ENCODE data around the gene OR2T10.
"Not testable (repeated sequence)": the region's sequence is repeated elsewhere in the genome, so short reads cannot be mapped to it uniquely, and the experiment has no call there.

The OR2T10 gene

GRCh38 chr1:248597589-248597988 lies at the start of gene OR2T10:
OR2T10 (minus strand) TSS chr1:248597700; CDS start chr1:248593768, 3,932 bp downstream.
- no peak for DNase-seq (ENCODE audit: low read depth)

- DNase-seq (ENCODE audit: low read depth) = not testable (repeated sequence)
Observed at GRCh38 chr1:248645178-248645577, 47.7 kb upstream of the OR2T10 start, which contains the start of gene OR2T35. OR2T35 (minus strand) TSS chr1:248645278; CDS start chr1:248639258, 6,020 bp downstream.

- not testable (repeated sequence) for DNase-seq (ENCODE audit: low read depth)
Observed at GRCh38 chr1:248642971-248643651, 45.6 kb upstream of the OR2T10 start.

GRCh38 chr1:248641583-248641982 lies 44.1 kb upstream of the OR2T10 start:
- DNase-seq (ENCODE audit: low read depth) = not testable (repeated sequence)

- not testable (repeated sequence) for DNase-seq (ENCODE audit: low read depth)
Observed at GRCh38 chr1:248640906-248641305, 43.4 kb upstream of the OR2T10 start.

GRCh38 chr1:248639652-248640051 lies 42.2 kb upstream of the OR2T10 start:
- DNase-seq (ENCODE audit: low read depth) = not testable (repeated sequence)

GRCh38 chr1:248636612-248637011 lies 39.1 kb upstream of the OR2T10 start:
- DNase-seq (ENCODE audit: low read depth) = not testable (repeated sequence)

GRCh38 chr1:248634991-248635390 lies 37.5 kb upstream of the OR2T10 start, which contains the start of gene OR2T11:
OR2T11 (minus strand) TSS chr1:248635091; CDS start chr1:248627128, 7,963 bp downstream.
- DNase-seq (ENCODE audit: low read depth) = not testable (repeated sequence)

GRCh38 chr1:248631354-248632008 lies 34.0 kb upstream of the OR2T10 start:
- no peak for DNase-seq (ENCODE audit: low read depth)

GRCh38 chr1:248630551-248630950 lies 33.1 kb upstream of the OR2T10 start:
- no peak for DNase-seq (ENCODE audit: low read depth)

GRCh38 chr1:248627971-248628844 lies 30.7 kb upstream of the OR2T10 start:
- no peak for DNase-seq (ENCODE audit: low read depth)

GRCh38 chr1:248625971-248626370 lies 28.5 kb upstream of the OR2T10 start:
- no peak for DNase-seq (ENCODE audit: low read depth)

GRCh38 chr1:248625166-248625565 lies 27.7 kb upstream of the OR2T10 start:
- no peak for DNase-seq (ENCODE audit: low read depth)

- DNase-seq (ENCODE audit: low read depth) = no peak
Observed at GRCh38 chr1:248622570-248623001, 25.1 kb upstream of the OR2T10 start.

GRCh38 chr1:248621770-248622169 lies 24.3 kb upstream of the OR2T10 start:
- no peak for DNase-seq (ENCODE audit: low read depth)

- DNase-seq (ENCODE audit: low read depth) = peak; percentile 38
Observed at GRCh38 chr1:248618878-248619277, 21.4 kb upstream of the OR2T10 start.

- no peak for DNase-seq (ENCODE audit: low read depth)
Observed at GRCh38 chr1:248618119-248618518, 20.6 kb upstream of the OR2T10 start.

- DNase-seq (ENCODE audit: low read depth) = no peak
Observed at GRCh38 chr1:248613742-248614141, 16.2 kb upstream of the OR2T10 start.

GRCh38 chr1:248611883-248612414 lies 14.4 kb upstream of the OR2T10 start:
- no peak for DNase-seq (ENCODE audit: low read depth)

- no peak for DNase-seq (ENCODE audit: low read depth)
Observed at GRCh38 chr1:248610301-248610700, 12.8 kb upstream of the OR2T10 start.

GRCh38 chr1:248599396-248599795 lies 1.9 kb upstream of the OR2T10 start:
- DNase-seq (ENCODE audit: low read depth) = no peak

- DNase-seq (ENCODE audit: low read depth) = no peak
Observed at GRCh38 chr1:248596615-248597014, 885 bp downstream of the OR2T10 start.
